ENCODE measurements around the gene RASA4.
"Not testable (repeated sequence)": the region's sequence is repeated elsewhere in the genome, so short reads cannot be mapped to it uniquely, and the experiment has no call there.

GRCh38 chr7:102527822-102528793 lies 88.4 kb downstream of the RASA4 start:
- TF ChIP-seq CTCF (conservative IDR thresholded peaks at IDR 0.05; ENCODE audit: low read length); EZH2phosphoT487 (IDR thresholded peaks at IDR 0.05; ENCODE audit: borderline replicate concordance, low read depth, low read length): not testable (repeated sequence)
